ENCODE measurements around the gene BRWD1.

Gene BRWD1

GRCh38 chr21:39178421-39178820 lies 135.0 kb downstream of the BRWD1 start:
- H2BK12ac ChIP-seq (ENCODE audit: low read length): no peak overlapping the region
- no peak overlapping the region for H2BK5ac ChIP-seq (ENCODE audit: low read length)
- WGBS, 2 donors (ENCODE audit: extremely low coverage in 2 of 2, insufficient read length in 2 of 2, insufficient replicate concordance in 1 of 2): no CpG with 5 or more reads among the region's 7 CpGs
- peaks cover 0 to 5% of the 10 kb centered on the region in 2 donors for H3K9me3 ChIP-seq (replicated peaks in 1 of 2; ENCODE audit: control insufficient read depth in 2 of 2, insufficient read depth in 1 of 2, low read depth in 1 of 2, low read length in 2 of 2)
- H3K23ac ChIP-seq (ENCODE audit: low read depth, low read length, poor library complexity): no peak overlapping the region
- H2AFZ ChIP-seq (ENCODE audit: low read length): no peak overlapping the region
- DNase-seq (ENCODE audit: low spot score): no peak
- H3K4me1 ChIP-seq (ENCODE audit: control insufficient read depth in 2 of 2, insufficient read depth in 1 of 2, low read depth in 1 of 2, low read length in 2 of 2): peaks cover 1 to 10% of the 10 kb centered on the region in 2 donors
- H3K79me1 ChIP-seq (ENCODE audit: low read depth, low read length): peaks cover 6% of the 10 kb centered on the region
- H3K4ac ChIP-seq (ENCODE audit: low read length): no peak overlapping the region
- H3K4me2 ChIP-seq (ENCODE audit: insufficient read depth, low read length, poor library complexity, severe bottlenecking): no peak overlapping the region
- no peak overlapping the region for H2BK120ac ChIP-seq (ENCODE audit: low read depth, low read length)
- no peak overlapping the region for H4K8ac ChIP-seq (ENCODE audit: low read depth, low read length)
- no peak overlapping the region for H3K14ac ChIP-seq (ENCODE audit: low read length)
- no peak overlapping the region for H3K9ac ChIP-seq (ENCODE audit: low read depth, low read length, poor library complexity)
- no peak overlapping the region for H2BK15ac ChIP-seq (ENCODE audit: low read length)
- no peak overlapping the region for H2AK5ac ChIP-seq (ENCODE audit: low read depth, low read length)
- H3K27ac ChIP-seq (replicated peaks; ENCODE audit: low read length): no peak overlapping the region
- H3K4me3 ChIP-seq (ENCODE audit: low read length in 2 of 2): no peak overlapping the region
- no peaks in the 10 kb centered on the region for H3K27me3 ChIP-seq (ENCODE audit: control insufficient read depth in 3 of 3, insufficient read depth in 3 of 3, low read depth in 1 of 3, low read length in 3 of 3)
- H3K36me3 ChIP-seq (replicated peaks in 1 of 2; ENCODE audit: control insufficient read depth in 2 of 2, insufficient read depth in 2 of 2, low read length in 2 of 2): peaks cover 15 to 76% of the 10 kb centered on the region in 2 donors
- no peak overlapping the region for H4K91ac ChIP-seq (ENCODE audit: low read depth, low read length, poor library complexity)
- H3K18ac ChIP-seq (ENCODE audit: low read length): no peak overlapping the region

- no peak overlapping the region for H2BK15ac ChIP-seq (ENCODE audit: low read length)
- no peak overlapping the region for H3K14ac ChIP-seq (ENCODE audit: low read length)
- no peak overlapping the region for H3K23ac ChIP-seq (ENCODE audit: low read depth, low read length, poor library complexity)
- no peak overlapping the region for H2AK5ac ChIP-seq (ENCODE audit: low read depth, low read length)
- peaks cover 0 to 5% of the 10 kb centered on the region in 2 donors for H3K9me3 ChIP-seq (replicated peaks in 1 of 2; ENCODE audit: control insufficient read depth in 2 of 2, insufficient read depth in 1 of 2, low read depth in 1 of 2, low read length in 2 of 2)
- H2BK12ac ChIP-seq (ENCODE audit: low read length): no peak overlapping the region
- H3K9ac ChIP-seq (ENCODE audit: low read depth, low read length, poor library complexity): no peak overlapping the region
- no peak overlapping the region for H4K91ac ChIP-seq (ENCODE audit: low read depth, low read length, poor library complexity)
- H3K4me3 ChIP-seq (ENCODE audit: low read length in 2 of 2): no peak overlapping the region
- H3K27ac ChIP-seq (replicated peaks; ENCODE audit: low read length): no peak overlapping the region
- H2AFZ ChIP-seq (ENCODE audit: low read length): no peak overlapping the region
- H4K8ac ChIP-seq (ENCODE audit: low read depth, low read length): no peak overlapping the region
- no peak overlapping the region for H2BK120ac ChIP-seq (ENCODE audit: low read depth, low read length)
- no peak overlapping the region for H2BK5ac ChIP-seq (ENCODE audit: low read length)
- no peak for DNase-seq (ENCODE audit: low spot score)
- no peaks in the 10 kb centered on the region for H3K27me3 ChIP-seq (ENCODE audit: control insufficient read depth in 3 of 3, insufficient read depth in 3 of 3, low read depth in 1 of 3, low read length in 3 of 3)
- no peaks in the 10 kb centered on the region for H3K4me1 ChIP-seq (ENCODE audit: control insufficient read depth in 2 of 2, insufficient read depth in 1 of 2, low read depth in 1 of 2, low read length in 2 of 2)
- no peak overlapping the region for H3K4me2 ChIP-seq (ENCODE audit: insufficient read depth, low read length, poor library complexity, severe bottlenecking)
- peaks cover 23 to 92% of the 10 kb centered on the region in 2 donors for H3K36me3 ChIP-seq (replicated peaks in 1 of 2; ENCODE audit: control insufficient read depth in 2 of 2, insufficient read depth in 2 of 2, low read length in 2 of 2)
- H3K4ac ChIP-seq (ENCODE audit: low read length): no peak overlapping the region
- H3K79me1 ChIP-seq (ENCODE audit: low read depth, low read length): no peaks in the 10 kb centered on the region
- H3K18ac ChIP-seq (ENCODE audit: low read length): no peak overlapping the region
- WGBS, 2 donors (ENCODE audit: extremely low coverage in 2 of 2, insufficient read length in 2 of 2, insufficient replicate concordance in 1 of 2): no CpG with 5 or more reads among the region's 3 CpGs
Observed at GRCh38 chr21:39176271-39176709, 137.1 kb downstream of the BRWD1 start.

- H2BK120ac ChIP-seq (ENCODE audit: low read depth, low read length): no peak overlapping the region
- no peak overlapping the region for H2BK12ac ChIP-seq (ENCODE audit: low read length)
- no peak overlapping the region for H3K4me3 ChIP-seq (ENCODE audit: low read length in 2 of 2)
- no peak overlapping the region for H2BK5ac ChIP-seq (ENCODE audit: low read length)
- no peak overlapping the region for H3K14ac ChIP-seq (ENCODE audit: low read length)
- H2AK5ac ChIP-seq (ENCODE audit: low read depth, low read length): no peak overlapping the region
- peak overlapping the region; percentile 58 for H4K8ac ChIP-seq (ENCODE audit: low read depth, low read length)
- H3K36me3 ChIP-seq (replicated peaks in 1 of 2; ENCODE audit: control insufficient read depth in 2 of 2, insufficient read depth in 2 of 2, low read length in 2 of 2): peaks cover 24 to 92% of the 10 kb centered on the region in 2 donors
- no peak overlapping the region for H2AFZ ChIP-seq (ENCODE audit: low read length)
- H4K91ac ChIP-seq (ENCODE audit: low read depth, low read length, poor library complexity): no peak overlapping the region
- H3K4ac ChIP-seq (ENCODE audit: low read length): no peak overlapping the region
- H3K18ac ChIP-seq (ENCODE audit: low read length): no peak overlapping the region
- no peaks in the 10 kb centered on the region for H3K27me3 ChIP-seq (ENCODE audit: control insufficient read depth in 3 of 3, insufficient read depth in 3 of 3, low read depth in 1 of 3, low read length in 3 of 3)
- peak overlapping the region; percentile 46 for H3K9ac ChIP-seq (ENCODE audit: low read depth, low read length, poor library complexity)
- no peak for DNase-seq (ENCODE audit: low spot score)
- no peaks in the 10 kb centered on the region for H3K79me1 ChIP-seq (ENCODE audit: low read depth, low read length)
- no peak overlapping the region for H3K4me2 ChIP-seq (ENCODE audit: insufficient read depth, low read length, poor library complexity, severe bottlenecking)
- H3K9me3 ChIP-seq (replicated peaks in 1 of 2; ENCODE audit: control insufficient read depth in 2 of 2, insufficient read depth in 1 of 2, low read depth in 1 of 2, low read length in 2 of 2): peaks cover 0 to 5% of the 10 kb centered on the region in 2 donors
- no peaks in the 10 kb centered on the region for H3K4me1 ChIP-seq (ENCODE audit: control insufficient read depth in 2 of 2, insufficient read depth in 1 of 2, low read depth in 1 of 2, low read length in 2 of 2)
- no peak overlapping the region for H3K23ac ChIP-seq (ENCODE audit: low read depth, low read length, poor library complexity)
- H2BK15ac ChIP-seq (ENCODE audit: low read length): no peak overlapping the region
- H3K27ac ChIP-seq (replicated peaks; ENCODE audit: low read length): no peak overlapping the region
- 100% methylated on average over 1 of the region's 10 CpGs; no CpG with 5 or more reads in 1 of the 2 donors for WGBS, 2 donors (ENCODE audit: extremely low coverage in 2 of 2, insufficient read length in 2 of 2, insufficient replicate concordance in 1 of 2)
Observed at GRCh38 chr21:39175665-39176064, 137.8 kb downstream of the BRWD1 start.

GRCh38 chr21:39175154-39175553 lies 138.3 kb downstream of the BRWD1 start:
- no peak overlapping the region for H3K18ac ChIP-seq (ENCODE audit: low read length)
- H3K27ac ChIP-seq (replicated peaks; ENCODE audit: low read length): no peak overlapping the region
- DNase-seq (ENCODE audit: low spot score): no peak
- no peak overlapping the region for H3K14ac ChIP-seq (ENCODE audit: low read length)
- no peaks in the 10 kb centered on the region for H3K27me3 ChIP-seq (ENCODE audit: control insufficient read depth in 3 of 3, insufficient read depth in 3 of 3, low read depth in 1 of 3, low read length in 3 of 3)
- H3K23ac ChIP-seq (ENCODE audit: low read depth, low read length, poor library complexity): no peak overlapping the region
- H2AFZ ChIP-seq (ENCODE audit: low read length): no peak overlapping the region
- no peak overlapping the region for H3K4me3 ChIP-seq (ENCODE audit: low read length in 2 of 2)
- H2BK5ac ChIP-seq (ENCODE audit: low read length): no peak overlapping the region
- H2BK12ac ChIP-seq (ENCODE audit: low read length): no peak overlapping the region
- no peak overlapping the region for H4K91ac ChIP-seq (ENCODE audit: low read depth, low read length, poor library complexity)
- no peaks in the 10 kb centered on the region for H3K79me1 ChIP-seq (ENCODE audit: low read depth, low read length)
- no peaks in the 10 kb centered on the region for H3K4me1 ChIP-seq (ENCODE audit: control insufficient read depth in 2 of 2, insufficient read depth in 1 of 2, low read depth in 1 of 2, low read length in 2 of 2)
- H3K9ac ChIP-seq (ENCODE audit: low read depth, low read length, poor library complexity): no peak overlapping the region
- no CpG with 5 or more reads among the region's 4 CpGs for WGBS, 2 donors (ENCODE audit: extremely low coverage in 2 of 2, insufficient read length in 2 of 2, insufficient replicate concordance in 1 of 2)
- H2BK120ac ChIP-seq (ENCODE audit: low read depth, low read length): no peak overlapping the region
- H3K36me3 ChIP-seq (replicated peaks in 1 of 2; ENCODE audit: control insufficient read depth in 2 of 2, insufficient read depth in 2 of 2, low read length in 2 of 2): peaks cover 24 to 86% of the 10 kb centered on the region in 2 donors
- no peak overlapping the region for H3K4ac ChIP-seq (ENCODE audit: low read length)
- H2BK15ac ChIP-seq (ENCODE audit: low read length): no peak overlapping the region
- H2AK5ac ChIP-seq (ENCODE audit: low read depth, low read length): no peak overlapping the region
- H4K8ac ChIP-seq (ENCODE audit: low read depth, low read length): no peak overlapping the region
- no peak overlapping the region for H3K4me2 ChIP-seq (ENCODE audit: insufficient read depth, low read length, poor library complexity, severe bottlenecking)
- peaks cover 0 to 5% of the 10 kb centered on the region in 2 donors for H3K9me3 ChIP-seq (replicated peaks in 1 of 2; ENCODE audit: control insufficient read depth in 2 of 2, insufficient read depth in 1 of 2, low read depth in 1 of 2, low read length in 2 of 2)
